OCI-LY7 (cell line): ENCODE data around the gene M6PR.

ENCODE experiments used
- EZH2phosphoT487 ChIP-seq: fragments of 200-600 bp; sonication (generic); IDR thresholded peaks from 2 replicates; pipeline ENCODE4 v1.6.1; 2018; ENCODE audit warnings: low read depth, borderline replicate concordance, mild to moderate bottlenecking, mixed run types, antibody characterized with exemption, low read length, moderate library complexity, mixed read lengths
- TF ChIP-seq, protein P1 (sequence below): fragments of 200-600 bp; sonication (generic); conservative IDR thresholded peaks from 2 replicates; pipeline ENCODE4 v1.5.1; 2014; ENCODE audit warnings: mild to moderate bottlenecking, antibody characterized with exemption, low read length, moderate library complexity, mixed read lengths

DNA sequence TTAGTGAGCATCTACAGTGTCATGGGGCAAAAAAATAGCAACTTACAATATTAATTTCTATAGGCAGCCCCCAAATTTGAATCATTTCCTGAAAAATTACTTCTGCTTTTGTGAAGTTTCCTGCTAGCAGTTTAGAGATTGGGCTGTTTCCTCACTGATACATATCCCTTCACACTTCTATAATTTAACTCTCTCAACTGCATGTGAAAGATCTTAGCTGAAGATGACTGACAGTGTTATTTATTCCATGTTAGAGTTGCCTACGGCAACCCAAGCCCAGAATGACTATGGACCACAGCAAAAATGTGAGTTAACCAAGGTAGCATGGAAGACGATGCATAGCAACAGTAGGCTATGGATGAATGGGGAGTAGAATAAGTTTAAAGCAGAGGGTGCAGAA is 40.0 kb upstream of the M6PR start, which contains the start of gene KLRG1:
- TF ChIP-seq, protein P1, sequence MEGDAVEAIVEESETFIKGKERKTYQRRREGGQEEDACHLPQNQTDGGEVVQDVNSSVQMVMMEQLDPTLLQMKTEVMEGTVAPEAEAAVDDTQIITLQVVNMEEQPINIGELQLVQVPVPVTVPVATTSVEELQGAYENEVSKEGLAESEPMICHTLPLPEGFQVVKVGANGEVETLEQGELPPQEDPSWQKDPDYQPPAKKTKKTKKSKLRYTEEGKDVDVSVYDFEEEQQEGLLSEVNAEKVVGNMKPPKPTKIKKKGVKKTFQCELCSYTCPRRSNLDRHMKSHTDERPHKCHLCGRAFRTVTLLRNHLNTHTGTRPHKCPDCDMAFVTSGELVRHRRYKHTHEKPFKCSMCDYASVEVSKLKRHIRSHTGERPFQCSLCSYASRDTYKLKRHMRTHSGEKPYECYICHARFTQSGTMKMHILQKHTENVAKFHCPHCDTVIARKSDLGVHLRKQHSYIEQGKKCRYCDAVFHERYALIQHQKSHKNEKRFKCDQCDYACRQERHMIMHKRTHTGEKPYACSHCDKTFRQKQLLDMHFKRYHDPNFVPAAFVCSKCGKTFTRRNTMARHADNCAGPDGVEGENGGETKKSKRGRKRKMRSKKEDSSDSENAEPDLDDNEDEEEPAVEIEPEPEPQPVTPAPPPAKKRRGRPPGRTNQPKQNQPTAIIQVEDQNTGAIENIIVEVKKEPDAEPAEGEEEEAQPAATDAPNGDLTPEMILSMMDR, result no peak
- TF ChIP-seq EZH2phosphoT487, result no peak
